Measurements from ENCODE around the gene CHMP5.

The CHMP5 gene

DNA sequence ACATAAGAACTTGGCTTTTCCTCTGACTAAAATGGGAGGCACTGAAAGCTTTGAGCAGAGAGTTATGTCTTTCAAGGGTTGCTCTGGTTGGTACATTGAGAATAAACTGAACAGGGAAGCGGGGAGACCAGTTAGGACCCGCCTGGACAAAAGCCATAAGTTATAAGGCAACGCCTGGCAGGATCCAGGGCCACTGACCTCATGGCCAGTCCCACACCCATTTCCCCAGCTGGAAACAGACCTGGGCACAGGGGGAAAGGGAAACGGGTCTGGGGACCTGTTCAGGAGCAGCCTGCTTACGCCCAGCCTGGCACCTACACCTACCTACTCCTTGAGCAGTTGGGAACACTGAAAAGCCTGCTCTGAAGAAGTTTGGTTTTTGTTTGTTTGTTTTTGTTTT, 23.6 kb upstream of the CHMP5 start:
- Histone ChIP-seq H4K20me1 (no peaks in the 10 kb centered on the region), H3K9ac (no peak overlapping the region), H3K36me3 (0 out of 2 replicates have a peak, but pooled peaks cover 4% of the 10 kb centered on the region), H3K4me2 (no peak overlapping the region), H3K27me3 (no peaks in the 10 kb centered on the region), H3K9me3 (no peaks in the 10 kb centered on the region), H3K4me1 (peaks cover 10% of the 10 kb centered on the region; the same call in 1 of the 2 replicates), H3K27ac (no peak overlapping the region), H3K4me3 (no peak overlapping the region)
- no peak for TF ChIP-seq Cebpa-rat (IDR thresholded peaks at IDR 0.05)

DNA sequence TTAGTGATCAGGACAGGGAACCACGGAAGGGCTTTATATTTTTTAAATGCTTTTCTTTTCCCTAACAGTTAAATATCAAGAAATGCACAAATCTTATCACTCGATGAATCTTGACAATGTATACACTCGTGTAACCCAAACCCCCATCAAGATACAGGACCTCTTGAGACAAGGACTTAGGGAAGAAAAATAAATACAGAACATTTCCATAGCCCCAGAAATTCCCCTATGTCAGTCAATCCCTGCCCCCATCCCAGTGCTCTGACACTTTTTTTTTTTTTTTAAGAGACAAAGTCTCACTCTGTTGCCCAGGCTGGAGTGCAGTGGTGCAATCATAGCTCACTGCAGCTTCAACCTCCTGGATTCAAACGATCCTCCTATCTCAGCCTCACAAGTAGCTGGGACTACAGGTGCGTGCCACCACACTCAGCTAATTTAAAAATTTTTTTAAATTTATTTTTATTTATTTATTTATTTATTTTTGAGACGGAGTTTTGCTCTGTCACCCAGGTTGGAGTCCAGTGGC, 22.2 kb upstream of the CHMP5 start:
- no peak overlapping the region for H3K4me2 ChIP-seq
- no peaks in the 10 kb centered on the region for H3K9me3 ChIP-seq
- H3K4me3 ChIP-seq: no peak overlapping the region
- 0 out of 2 replicates have a peak, but pooled peaks cover 4% of the 10 kb centered on the region for H3K36me3 ChIP-seq
- H3K9ac ChIP-seq: no peak overlapping the region
- peaks cover 10% of the 10 kb centered on the region; the same call in 1 of the 2 replicates for H3K4me1 ChIP-seq
- H4K20me1 ChIP-seq: no peaks in the 10 kb centered on the region
- H3K27me3 ChIP-seq: no peaks in the 10 kb centered on the region
- TF ChIP-seq Cebpa-rat (IDR thresholded peaks at IDR 0.05): no peak
- H3K27ac ChIP-seq: no peak overlapping the region

- H3K4me1 ChIP-seq: peaks cover 26% of the 10 kb centered on the region
- H3K27ac ChIP-seq: no peak overlapping the region
- TF ChIP-seq Cebpa-rat (IDR thresholded peaks at IDR 0.05): no peak
- H3K27me3 ChIP-seq: no peaks in the 10 kb centered on the region
- H3K4me2 ChIP-seq: no peak overlapping the region
- H3K4me3 ChIP-seq: no peak overlapping the region
- no peaks in the 10 kb centered on the region for H4K20me1 ChIP-seq
- H3K36me3 ChIP-seq: 0 out of 2 replicates have a peak, but pooled peaks cover 4% of the 10 kb centered on the region
- H3K9ac ChIP-seq: no peak overlapping the region
- no peaks in the 10 kb centered on the region for H3K9me3 ChIP-seq
These were observed 20.6 kb upstream of the CHMP5 start for GRCh38 chr9:33244137-33244784.

GRCh38 chr9:33245341-33245740, 19.5 kb upstream of the CHMP5 start:
- Histone ChIP-seq H3K4me1 (peaks cover 27% of the 10 kb centered on the region), H3K4me3 (no peak overlapping the region), H3K9me3 (no peaks in the 10 kb centered on the region), H3K36me3 (0 out of 2 replicates have a peak, but pooled peaks cover 4% of the 10 kb centered on the region), H4K20me1 (no peaks in the 10 kb centered on the region), H3K27me3 (no peaks in the 10 kb centered on the region), H3K4me2 (no peak overlapping the region), H3K27ac (no peak overlapping the region), H3K9ac (no peak overlapping the region)
- no peak for TF ChIP-seq Cebpa-rat (IDR thresholded peaks at IDR 0.05)

DNA sequence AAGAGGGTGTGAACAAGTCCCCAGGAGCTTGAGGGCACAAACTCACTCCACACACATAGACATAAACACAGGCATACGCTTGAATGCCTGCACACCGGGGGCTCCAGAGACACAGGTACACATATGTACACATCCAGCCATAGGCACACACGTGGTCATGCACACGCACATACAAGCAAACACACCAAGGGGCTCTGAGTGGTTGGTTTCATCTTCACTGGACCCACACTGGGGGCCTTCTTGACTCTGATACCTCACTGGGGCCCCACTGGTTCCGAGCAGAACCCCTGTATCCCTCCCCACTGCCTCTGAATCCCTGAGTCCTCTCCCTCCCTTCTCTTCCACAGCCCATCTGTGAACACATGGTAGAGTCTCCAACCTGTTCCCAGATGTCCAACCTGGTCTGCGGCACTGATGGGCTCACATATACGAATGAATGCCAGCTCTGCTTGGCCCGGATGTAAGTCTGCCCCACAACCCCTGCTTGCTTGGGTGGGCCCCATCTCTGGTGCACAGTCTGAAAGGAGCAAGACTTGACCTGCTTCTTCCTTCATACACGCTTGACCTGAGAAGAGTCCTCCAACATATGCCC, 18.5 kb upstream of the CHMP5 start:
- Histone ChIP-seq H3K4me1 (peaks cover 35% of the 10 kb centered on the region), H4K20me1 (no peaks in the 10 kb centered on the region), H3K4me2 (no peak overlapping the region), H3K9me3 (no peaks in the 10 kb centered on the region), H3K36me3 (peaks cover 13% of the 10 kb centered on the region; the same call in 1 of the 2 replicates), H3K27ac (no peak overlapping the region), H3K4me3 (no peak overlapping the region), H3K27me3 (no peaks in the 10 kb centered on the region), H3K9ac (no peak overlapping the region)
- no peak for TF ChIP-seq Cebpa-rat (IDR thresholded peaks at IDR 0.05)

GRCh38 chr9:33248606-33249005, 16.2 kb upstream of the CHMP5 start:
- Histone ChIP-seq H3K4me2 (peak overlapping the region; percentile 73), H3K36me3 (peaks cover 33% of the 10 kb centered on the region), H3K27me3 (no peaks in the 10 kb centered on the region), H3K9me3 (no peaks in the 10 kb centered on the region), H4K20me1 (no peaks in the 10 kb centered on the region), H3K4me3 (no peak overlapping the region), H3K27ac (no peak overlapping the region), H3K9ac (peak overlapping the region; percentile 62; the same call in 1 of the 2 replicates), H3K4me1 (peaks cover 35% of the 10 kb centered on the region)
- TF ChIP-seq Cebpa-rat (IDR thresholded peaks at IDR 0.05): no peak

DNA sequence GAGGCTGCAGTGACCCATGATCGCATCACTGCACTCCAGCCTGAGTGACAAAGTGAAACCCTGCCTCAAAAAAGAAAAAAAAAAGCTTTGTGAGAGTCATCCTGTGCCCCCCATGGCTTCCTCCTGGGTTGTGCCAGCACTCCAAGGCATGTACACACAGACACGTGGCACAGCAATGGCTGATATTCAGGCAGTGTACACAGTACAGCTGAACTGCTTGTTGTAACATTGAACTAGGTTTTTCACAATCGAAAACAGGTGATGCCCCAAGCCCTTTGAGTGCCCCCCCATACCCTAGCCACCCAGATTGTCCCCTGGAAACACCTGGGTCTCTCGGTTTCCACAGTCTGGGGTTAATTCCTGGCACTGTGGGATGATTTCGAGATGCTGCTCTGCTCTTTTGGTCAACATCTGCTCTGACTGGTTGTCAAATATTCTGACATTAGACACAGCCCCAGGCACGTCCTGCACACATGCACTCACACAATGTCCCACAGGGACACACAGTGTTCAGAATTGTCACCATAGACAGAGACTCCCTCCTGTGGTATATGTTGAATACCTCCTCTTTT, 15.7 kb upstream of the CHMP5 start:
- Histone ChIP-seq H3K4me1 (peaks cover 35% of the 10 kb centered on the region), H3K4me3 (no peak overlapping the region), H4K20me1 (no peaks in the 10 kb centered on the region), H3K9ac (peak overlapping the region; percentile 62), H3K4me2 (peak overlapping the region; percentile 73), H3K27ac (peak overlapping the region; percentile 64), H3K9me3 (no peaks in the 10 kb centered on the region), H3K27me3 (no peaks in the 10 kb centered on the region), H3K36me3 (peaks cover 39% of the 10 kb centered on the region)
- TF ChIP-seq Cebpa-rat (IDR thresholded peaks at IDR 0.05): no peak

DNA sequence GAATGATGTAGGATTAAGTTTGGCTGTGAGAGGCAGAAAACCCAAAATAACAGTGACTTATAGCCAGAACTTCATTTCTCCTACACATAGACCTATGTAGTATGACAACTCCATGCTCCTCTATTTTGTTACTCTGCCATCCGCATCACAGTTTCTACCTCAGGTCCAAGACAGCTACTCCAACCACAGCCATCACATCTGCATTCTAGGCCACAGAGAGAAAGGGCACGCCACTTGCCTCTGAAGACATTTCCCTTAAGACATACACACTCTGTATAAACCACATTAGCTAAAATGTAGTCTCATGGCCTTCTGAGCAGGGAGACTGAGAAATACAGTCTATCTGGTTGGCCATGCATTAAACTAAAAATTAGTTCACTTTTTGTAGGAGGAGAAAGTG, 14.9 kb upstream of the CHMP5 start:
- no peaks in the 10 kb centered on the region for H3K27me3 ChIP-seq
- H3K9me3 ChIP-seq: no peaks in the 10 kb centered on the region
- H3K4me1 ChIP-seq: peaks cover 35% of the 10 kb centered on the region
- no peak overlapping the region for H3K4me3 ChIP-seq
- H3K36me3 ChIP-seq: peaks cover 45% of the 10 kb centered on the region
- H3K9ac ChIP-seq: peak overlapping the region; percentile 62
- no peaks in the 10 kb centered on the region for H4K20me1 ChIP-seq
- H3K27ac ChIP-seq: peak overlapping the region; percentile 64
- TF ChIP-seq Cebpa-rat (IDR thresholded peaks at IDR 0.05): no peak
- H3K4me2 ChIP-seq: peak overlapping the region; percentile 73

DNA sequence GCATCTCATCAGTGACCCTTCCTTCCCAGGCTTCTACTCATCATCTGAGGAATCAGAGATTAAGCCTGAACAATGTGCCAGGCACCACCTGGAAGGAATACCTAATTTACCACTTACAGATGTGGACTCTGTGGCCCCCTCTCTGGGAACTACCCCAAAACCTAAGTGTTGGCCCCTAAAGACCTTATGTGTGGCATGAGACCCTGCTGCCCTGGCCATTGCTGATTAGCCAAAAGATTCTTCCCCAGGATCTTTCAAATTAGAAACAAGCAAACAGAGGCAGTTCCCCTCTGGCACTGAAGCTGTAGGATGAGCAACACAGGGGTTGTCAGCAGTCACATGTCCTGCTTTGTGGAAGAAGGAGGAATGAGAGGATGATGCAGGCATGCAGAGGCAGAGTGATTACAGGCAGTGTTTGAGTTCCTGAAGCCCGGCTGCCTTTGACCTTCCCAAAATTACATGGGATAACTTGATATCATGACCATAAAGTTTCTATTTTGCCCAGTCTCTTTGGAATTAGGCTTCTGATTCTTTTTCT, 14.3 kb upstream of the CHMP5 start:
- Histone ChIP-seq H3K9ac (no peak overlapping the region), H3K27ac (no peak overlapping the region), H4K20me1 (no peaks in the 10 kb centered on the region), H3K4me2 (peak overlapping the region; percentile 73), H3K36me3 (peaks cover 48% of the 10 kb centered on the region), H3K4me3 (no peak overlapping the region), H3K9me3 (no peaks in the 10 kb centered on the region), H3K27me3 (no peaks in the 10 kb centered on the region), H3K4me1 (peaks cover 35% of the 10 kb centered on the region)
- TF ChIP-seq Cebpa-rat (IDR thresholded peaks at IDR 0.05): no peak

DNA sequence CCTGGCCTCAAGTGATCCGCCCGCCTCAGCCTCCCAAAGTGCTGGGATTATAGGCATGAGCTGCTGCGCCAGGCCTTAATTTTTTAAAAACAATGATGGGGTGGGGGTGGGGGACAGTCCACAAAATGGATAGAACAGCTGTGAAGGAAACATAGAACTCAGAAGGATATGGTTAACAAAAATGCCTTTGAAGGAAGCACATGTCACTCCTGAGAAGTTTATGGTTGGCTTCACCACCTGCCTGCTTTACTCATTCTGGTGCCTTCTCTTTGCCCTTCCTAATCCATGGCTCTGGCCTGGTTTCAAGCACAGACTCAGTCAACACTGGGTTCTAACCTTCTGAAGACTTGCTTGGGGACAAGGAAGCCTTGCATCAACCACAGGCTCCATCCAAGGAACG, 10.6 kb upstream of the CHMP5 start:
- Histone ChIP-seq H3K9ac (no peak overlapping the region), H3K36me3 (peaks cover 85% of the 10 kb centered on the region), H3K9me3 (no peaks in the 10 kb centered on the region), H4K20me1 (peaks cover 7% of the 10 kb centered on the region; the same call in 1 of the 2 replicates), H3K27ac (no peak overlapping the region), H3K4me1 (peaks cover 20% of the 10 kb centered on the region), H3K27me3 (no peaks in the 10 kb centered on the region), H3K4me3 (no peak overlapping the region), H3K4me2 (no peak overlapping the region)
- no peak for TF ChIP-seq Cebpa-rat (IDR thresholded peaks at IDR 0.05)
